H9 (cell line): ENCODE data around the gene ZNF396. TPM values are rescaled to one million over a fixed set of nuclear protein-coding genes. Genes with fewer than 3 reads are reported as not detected.

Experiments used
- DNase-seq: peaks from one replicate; pipeline ENCODE4 v3.0.0-alpha.2; 2017
- H2AFZ ChIP-seq: one replicate; pipeline ENCODE4 v1.6.1; 2013; ENCODE audit warnings: mild to moderate bottlenecking, low read length, control low read depth, moderate library complexity
- H2AK5ac ChIP-seq: 2 replicates; pipeline ENCODE4 v1.6.1; 2013; ENCODE audit warnings: low read length, control low read depth, mixed read lengths; ENCODE audit not compliant: insufficient read length
- H2BK120ac ChIP-seq: one replicate; pipeline ENCODE4 v1.6.1; 2013; ENCODE audit warnings: low read depth, mild to moderate bottlenecking, low read length, control low read depth, inconsistent platforms; ENCODE audit not compliant: poor library complexity, severe bottlenecking
- H2BK12ac ChIP-seq: 2 replicates; pipeline ENCODE4 v1.6.1; 2013; ENCODE audit warnings: low read length, control low read depth, mixed read lengths, low read depth; ENCODE audit not compliant: insufficient read length
- H2BK15ac ChIP-seq: 2 replicates; pipeline ENCODE4 v1.6.1; 2013; ENCODE audit warnings: low read depth, low read length, control low read depth
- H2BK20ac ChIP-seq: one replicate; pipeline ENCODE4 v1.6.1; 2013; ENCODE audit warnings: low read depth, mild to moderate bottlenecking, low read length, control low read depth, inconsistent platforms; ENCODE audit not compliant: poor library complexity, severe bottlenecking
- H2BK5ac ChIP-seq: 2 replicates; pipeline ENCODE4 v1.6.1; 2013; ENCODE audit warnings: low read length, control low read depth, mixed read lengths; ENCODE audit not compliant: insufficient read length
- H3K14ac ChIP-seq: 2 replicates; pipeline ENCODE4 v1.6.1; 2013; ENCODE audit warnings: low read length, control low read depth; ENCODE audit not compliant: insufficient read depth
- H3K18ac ChIP-seq: 2 replicates; pipeline ENCODE4 v1.6.1; 2013; ENCODE audit warnings: low read depth, mild to moderate bottlenecking, mixed read lengths, low read length, control low read depth; ENCODE audit not compliant: insufficient read length
- H3K23ac ChIP-seq: 2 replicates; pipeline ENCODE4 v1.6.1; 2013; ENCODE audit warnings: low read length, control low read depth, mixed read lengths, low read depth; ENCODE audit not compliant: insufficient read length
- H3K23me2 ChIP-seq: 2 replicates; pipeline ENCODE4 v1.6.1; 2013; ENCODE audit warnings: low read depth, mild to moderate bottlenecking, mixed read lengths, low read length, control low read depth; ENCODE audit not compliant: insufficient read length, poor library complexity, severe bottlenecking
- H3K27ac ChIP-seq: 2 replicates; pipeline ENCODE4 v1.5.1; 2013; ENCODE audit warnings: low read length, control low read depth, mixed read lengths, low read depth; ENCODE audit not compliant: insufficient read length
- H3K27me3 ChIP-seq: 2 replicates; pipeline ENCODE4 v1.6.1; 2013; ENCODE audit warnings: low read length, control low read depth, inconsistent platforms; ENCODE audit not compliant: insufficient read depth
- H3K4ac ChIP-seq: 2 replicates; pipeline ENCODE4 v1.6.1; 2013; ENCODE audit warnings: low read depth, mild to moderate bottlenecking, control low read depth, inconsistent platforms, low read length, moderate library complexity
- H3K4me1 ChIP-seq: 2 replicates; pipeline ENCODE4 v1.6.1; 2013; ENCODE audit warnings: low read length, control low read depth, inconsistent platforms; ENCODE audit not compliant: insufficient read depth
- H3K4me2 ChIP-seq: 2 replicates; pipeline ENCODE4 v1.6.1; 2013; ENCODE audit warnings: low read length, control low read depth, mixed read lengths; ENCODE audit not compliant: insufficient read length, insufficient read depth
- H3K56ac ChIP-seq: 2 replicates; pipeline ENCODE4 v1.6.1; 2013; ENCODE audit warnings: low read depth, mild to moderate bottlenecking, mixed read lengths, low read length, control low read depth; ENCODE audit not compliant: insufficient read length
- H3K79me1 ChIP-seq: 2 replicates; pipeline ENCODE4 v1.6.1; 2013; ENCODE audit warnings: low read depth, mild to moderate bottlenecking, moderate library complexity, low read length, control low read depth, inconsistent platforms; ENCODE audit not compliant: insufficient read depth, poor library complexity, severe bottlenecking
- H3K79me2 ChIP-seq: 2 replicates; pipeline ENCODE4 v1.6.1; 2013; ENCODE audit warnings: low read length, control low read depth, inconsistent platforms; ENCODE audit not compliant: insufficient read depth
- H3K9ac ChIP-seq: 2 replicates; pipeline ENCODE4 v1.6.1; 2013; ENCODE audit warnings: low read length, control low read depth, mixed read lengths; ENCODE audit not compliant: insufficient read length; ENCODE audit errors: extremely low read depth
- H3K9me3 ChIP-seq: one replicate; pipeline ENCODE4 v1.6.1; 2013; ENCODE audit warnings: low read depth, low read length, inconsistent platforms; ENCODE audit not compliant: control insufficient read depth
- H3T11ph ChIP-seq: one replicate; pipeline ENCODE4 v1.6.1; 2013; ENCODE audit warnings: mild to moderate bottlenecking, low read length, control low read depth, inconsistent platforms
- H4K20me1 ChIP-seq: one replicate; pipeline ENCODE4 v1.6.1; 2013; ENCODE audit not compliant: control insufficient read depth, insufficient read length, insufficient read depth
- H4K5ac ChIP-seq: 2 replicates; pipeline ENCODE4 v1.6.1; 2013; ENCODE audit warnings: low read depth, mild to moderate bottlenecking, mixed read lengths, low read length, control low read depth; ENCODE audit not compliant: insufficient read length
- H4K8ac ChIP-seq: replicated peaks from 2 replicates; pipeline ENCODE4 v1.6.1; 2013; ENCODE audit warnings: low read length, control low read depth, mixed read lengths, low read depth; ENCODE audit not compliant: insufficient read length
- H4K91ac ChIP-seq: 2 replicates; pipeline ENCODE4 v1.6.1; 2013; ENCODE audit warnings: low read depth, mild to moderate bottlenecking, moderate library complexity, mixed read lengths, low read length, control low read depth; ENCODE audit not compliant: insufficient read length
- H3K27ac Mint-ChIP-seq, 3 experiments: 2 replicates in 2 of 3; 3 replicates in 1 of 3; pipeline ENCODE4 v1.8.0; 2020 to 2021; ENCODE audit warnings: mixed read lengths in 3 of 3, mild to moderate bottlenecking in 1 of 3, moderate library complexity in 1 of 3
- H3K27me3 Mint-ChIP-seq: 2 replicates; pipeline ENCODE4 v1.8.0; 2021; ENCODE audit warnings: low read depth, mild to moderate bottlenecking, moderate library complexity, mixed read lengths
- H3K36me3 Mint-ChIP-seq, 3 experiments: 2 replicates in 2 of 3; 3 replicates in 1 of 3; pipeline ENCODE4 v1.8.0; 2020 to 2021; ENCODE audit warnings: low read depth in 3 of 3, mixed read lengths in 3 of 3; ENCODE audit not compliant: insufficient read depth in 1 of 3
- H3K4me1 Mint-ChIP-seq, 2 experiments: 2 replicates each; pipeline ENCODE4 v1.8.0; 2020; ENCODE audit warnings: mixed read lengths in 2 of 2
- H3K4me3 Mint-ChIP-seq, 2 experiments: 2 replicates in 1 of 2; 3 replicates in 1 of 2; pipeline ENCODE4 v1.8.0; 2020 to 2021; ENCODE audit warnings: mild to moderate bottlenecking in 2 of 2, mixed read lengths in 2 of 2, moderate library complexity in 1 of 2
- H3K9me3 Mint-ChIP-seq, 2 experiments: 2 replicates in 1 of 2; 3 replicates in 1 of 2; pipeline ENCODE4 v1.8.0; 2020; ENCODE audit warnings: mild to moderate bottlenecking in 2 of 2, mixed read lengths in 2 of 2, moderate library complexity in 1 of 2
- CTCF ChIP-seq: fragments of 200-600 bp; sonication (generic); conservative IDR thresholded peaks from 3 replicates; pipeline ENCODE4 v1.8.0; 2021; ENCODE audit warnings: antibody characterized with exemption, mild to moderate bottlenecking
- WGBS: extraction: QIAGEN DNeasy Blood & Tissue Kit; methylation state at CpG from one replicate; pipeline ENCODE4 v1.1.7; 2013; ENCODE audit warnings: missing lambda C conversion rate, low lambda C conversion rate, mixed read lengths; ENCODE audit not compliant: insufficient read length; ENCODE audit errors: extremely low coverage; 5-methylcytosine and 5-hydroxymethylcytosine counted together
- total RNA-seq: library from RNA; stranded (reverse); gene quantifications from 2 replicates; pipeline ENCODE4 v1.2.1, GENCODE V29; 2021

The ZNF396 gene
- total RNA-seq, 1 experiment from 2014 or later: 1.2 TPM

GRCh38 chr18:35378574-35378896 is 1.4 kb upstream of the ZNF396 start:
- H2BK5ac ChIP-seq: no peak overlapping the region
- H3K4me3 Mint-ChIP-seq: no peak overlapping the region
- no peak overlapping the region for H2BK15ac ChIP-seq
- H2AFZ ChIP-seq: no peak overlapping the region
- H3K18ac ChIP-seq: no peak overlapping the region
- H3K36me3 Mint-ChIP-seq: peaks cover 2 to 5% (median 4%) of the 10 kb centered on the region in 3 experiments; a peak in 4 of 7 replicates
- H3K27ac ChIP-seq: no peak overlapping the region
- peaks cover 4% of the 10 kb centered on the region for H3K23me2 ChIP-seq
- no peak overlapping the region for H3K14ac ChIP-seq
- H4K91ac ChIP-seq: no peak overlapping the region
- H3K79me2 ChIP-seq: no peaks in the 10 kb centered on the region
- H4K5ac ChIP-seq: no peak overlapping the region
- no peak for TF ChIP-seq CTCF
- no peaks in the 10 kb centered on the region; the same call in 1 of the 2 replicates for H3K4me1 ChIP-seq
- H3K56ac ChIP-seq: no peak overlapping the region
- H3K27ac Mint-ChIP-seq: no peak overlapping the region
- no peak overlapping the region for H2AK5ac ChIP-seq
- H3T11ph ChIP-seq: no peak overlapping the region
- no peak overlapping the region for H3K4ac ChIP-seq
- H3K79me1 ChIP-seq: no peaks in the 10 kb centered on the region
- no peak overlapping the region for H2BK120ac ChIP-seq
- no peak overlapping the region for H2BK20ac ChIP-seq
- H4K8ac ChIP-seq: no peak overlapping the region
- H3K27me3 ChIP-seq: no peaks in the 10 kb centered on the region
- no CpG with 5 or more reads among the region's 4 CpGs for WGBS
- peaks cover 9% of the 10 kb centered on the region in 2 experiments; a peak in 3 of 5 replicates for H3K9me3 Mint-ChIP-seq
- no peak overlapping the region for H3K9ac ChIP-seq
- H3K23ac ChIP-seq: no peak overlapping the region
- H3K4me2 ChIP-seq: no peak overlapping the region
- H3K9me3 ChIP-seq: no peaks in the 10 kb centered on the region
- H4K20me1 ChIP-seq: no peaks in the 10 kb centered on the region
- H3K4me1 Mint-ChIP-seq: peaks cover 8 to 14% of the 10 kb centered on the region in 2 experiments
- no peak for DNase-seq
- H2BK12ac ChIP-seq: no peak overlapping the region
- peaks cover 23% of the 10 kb centered on the region for H3K27me3 Mint-ChIP-seq
